GM19240 (cell line): ENCODE measurements around the gene SQOR.
"Not testable (repeated sequence)": the region's sequence is repeated elsewhere in the genome, so short reads cannot be mapped to it uniquely, and the experiment has no call there.

ENCODE experiments used
- DNase-seq: peaks from one replicate; pipeline ENCODE4 v3.0.0; 2011; ENCODE audit warnings: low spot score; ENCODE audit not compliant: insufficient read length

The SQOR gene

GRCh38 chr15:45630917-45631691 is 3.7 kb upstream of the SQOR start:
- no peak for DNase-seq

GRCh38 chr15:45631776-45632175 is 3.1 kb upstream of the SQOR start:
- no peak for DNase-seq

- DNase-seq, result no peak
Observed at GRCh38 chr15:45635191-45635638, 386 bp downstream of the SQOR start.

GRCh38 chr15:45635763-45636292 is 999 bp downstream of the SQOR start:
- DNase-seq, result no peak

GRCh38 chr15:45637141-45637540 is 2.3 kb downstream of the SQOR start:
- DNase-seq, result no peak

- peak; percentile 55 for DNase-seq
Observed at GRCh38 chr15:45637552-45638033, 2.8 kb downstream of the SQOR start.

- no peak for DNase-seq
Observed at GRCh38 chr15:45640616-45641015, 5.8 kb downstream of the SQOR start.

- DNase-seq, result no peak
Observed at GRCh38 chr15:45641374-45641781, 6.5 kb downstream of the SQOR start.

GRCh38 chr15:45641999-45642932 is 7.4 kb downstream of the SQOR start:
- no peak for DNase-seq

GRCh38 chr15:45644437-45644836 is 9.6 kb downstream of the SQOR start:
- DNase-seq, result no peak

- DNase-seq, result no peak
Observed at GRCh38 chr15:45645026-45645980, 10.5 kb downstream of the SQOR start.

GRCh38 chr15:45646220-45646619 is 11.4 kb downstream of the SQOR start:
- DNase-seq, result no peak

- DNase-seq, result no peak
Observed at GRCh38 chr15:45647828-45648227, 13.0 kb downstream of the SQOR start.

GRCh38 chr15:45648521-45649200 is 13.8 kb downstream of the SQOR start:
- no peak for DNase-seq

GRCh38 chr15:45650007-45650406 is 15.2 kb downstream of the SQOR start:
- DNase-seq, result not testable (repeated sequence)

GRCh38 chr15:45650889-45651525 is 16.2 kb downstream of the SQOR start:
- no peak for DNase-seq

- DNase-seq, result no peak
Observed at GRCh38 chr15:45653702-45654424, 19.0 kb downstream of the SQOR start.

- no peak for DNase-seq
Observed at GRCh38 chr15:45654749-45655148, 19.9 kb downstream of the SQOR start.

- no peak for DNase-seq
Observed at GRCh38 chr15:45657254-45657653, 22.4 kb downstream of the SQOR start.
